ENCODE results near the gene PRDM11.

- TF ChIP-seq EZH2 (IDR thresholded peaks at IDR 0.05) = no peak
- TF ChIP-seq POLR2AphosphoS5 (IDR thresholded peaks at IDR 0.05; ENCODE audit: borderline replicate concordance, low read depth, low read length) = no peak
- no peak for TF ChIP-seq FOXP2 (optimal IDR thresholded peaks at IDR 0.05; ENCODE audit: control extremely low read depth, extremely low read length, insufficient read depth)
Observed at GRCh38 chr11:45233804-45234170, 87.3 kb downstream of the PRDM11 start.

Data from SK-N-MC (cell line).